T-helper 2 cell (primary cell): ENCODE results near the gene CYYR1.

Experiments used
- DNase-seq, 5 experiments: peaks; one replicate each; pipeline versions ENCODE4 v3.0.0 to v3.0.0-alpha.2; 2012 to 2022

The CYYR1 gene

DNA sequence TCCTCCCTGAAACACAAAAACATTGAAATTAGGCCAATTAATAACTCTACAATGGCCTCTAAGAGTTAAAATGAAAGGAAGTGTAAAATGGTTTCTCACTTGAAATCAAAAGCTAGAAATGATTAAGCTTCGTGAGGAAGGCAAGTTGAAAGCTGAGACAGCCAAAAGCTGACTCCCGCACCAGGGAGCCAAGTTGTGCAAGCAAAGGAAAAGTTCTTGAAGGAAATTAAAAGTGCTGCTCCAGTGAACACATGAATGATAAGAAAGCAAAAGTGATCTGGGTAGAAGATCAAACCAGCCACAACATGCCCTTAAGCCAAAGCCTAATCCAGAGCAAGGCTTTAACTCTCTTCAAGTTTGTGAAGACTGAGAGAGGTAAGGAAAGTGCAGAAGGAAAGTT lies 22.8 kb downstream of the CYYR1 start:
- no peak for DNase-seq

DNA sequence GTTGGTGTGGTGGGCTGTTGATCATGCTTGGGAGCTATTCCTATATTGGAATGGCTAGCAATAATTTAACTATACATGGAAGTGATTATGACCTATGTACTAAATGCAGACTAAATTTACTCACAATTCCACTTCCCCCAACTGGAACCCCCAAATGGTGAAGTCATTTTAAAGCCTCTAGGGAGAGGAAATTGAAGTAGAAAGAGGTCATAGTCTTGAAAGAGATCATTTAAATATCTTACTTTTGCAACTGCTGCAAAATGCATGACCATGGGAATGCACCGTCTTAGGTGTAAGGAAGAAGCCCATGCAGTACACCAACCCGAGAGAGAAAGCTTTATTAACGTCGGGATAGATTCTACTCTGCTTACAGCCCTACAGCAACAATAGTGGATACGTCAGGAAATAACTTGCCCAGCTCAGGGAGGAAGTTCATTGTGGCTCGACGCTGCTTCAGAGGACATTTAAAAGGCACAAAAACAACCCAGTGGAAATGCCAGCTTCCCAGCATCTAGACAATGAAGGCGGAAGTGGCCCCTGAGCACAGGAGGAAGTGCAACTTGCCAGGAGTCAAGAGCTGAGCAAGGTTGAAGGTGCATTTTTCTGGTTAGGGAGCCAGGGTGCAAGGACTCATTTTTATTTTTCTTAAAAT lies 26.5 kb downstream of the CYYR1 start:
- DNase-seq = no peak

DNA sequence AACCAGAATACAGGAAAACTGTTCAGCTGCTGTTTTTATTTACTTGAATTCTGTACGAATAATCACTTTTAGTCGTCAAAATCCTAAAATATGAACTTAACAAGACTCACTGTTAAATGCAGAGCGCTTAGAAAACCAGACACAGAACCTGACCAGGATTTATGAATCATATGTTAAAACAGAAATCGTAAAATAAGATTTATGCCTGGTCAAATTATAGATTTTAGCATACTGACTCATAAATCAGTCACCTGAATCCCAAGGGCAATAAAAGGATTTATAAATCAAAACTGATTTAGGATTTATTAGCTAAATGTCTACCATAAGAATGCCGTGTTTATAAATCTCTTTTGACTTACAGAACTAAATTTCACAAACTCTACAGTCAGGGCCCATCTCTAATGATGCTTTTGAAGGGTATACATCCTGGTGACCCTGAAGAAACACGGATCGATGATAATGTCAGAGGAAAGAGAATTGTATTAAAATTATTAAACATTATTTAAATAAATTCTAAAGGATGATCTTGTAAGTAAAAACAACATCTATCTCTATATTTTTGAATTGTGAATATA lies 28.8 kb downstream of the CYYR1 start:
- no peak for DNase-seq

DNA sequence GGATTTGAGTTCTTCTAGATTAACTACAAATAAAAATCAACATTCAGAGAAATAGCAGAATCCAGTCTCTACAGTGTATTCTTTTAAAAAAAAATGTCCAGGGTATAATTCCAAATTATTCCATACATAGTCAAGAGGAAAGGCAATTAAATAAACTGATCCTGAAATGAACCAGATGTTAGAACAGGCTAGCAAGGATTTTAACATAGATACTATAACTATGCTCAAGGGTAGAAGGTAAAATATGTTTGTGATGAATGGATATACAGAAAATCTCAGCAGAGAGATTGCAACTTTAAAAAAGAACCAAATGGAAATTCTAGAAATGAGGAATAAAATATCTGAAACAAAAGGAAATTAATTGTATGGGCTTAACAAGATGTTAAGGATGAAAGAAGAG lies 32.4 kb downstream of the CYYR1 start:
- no peak for DNase-seq

DNA sequence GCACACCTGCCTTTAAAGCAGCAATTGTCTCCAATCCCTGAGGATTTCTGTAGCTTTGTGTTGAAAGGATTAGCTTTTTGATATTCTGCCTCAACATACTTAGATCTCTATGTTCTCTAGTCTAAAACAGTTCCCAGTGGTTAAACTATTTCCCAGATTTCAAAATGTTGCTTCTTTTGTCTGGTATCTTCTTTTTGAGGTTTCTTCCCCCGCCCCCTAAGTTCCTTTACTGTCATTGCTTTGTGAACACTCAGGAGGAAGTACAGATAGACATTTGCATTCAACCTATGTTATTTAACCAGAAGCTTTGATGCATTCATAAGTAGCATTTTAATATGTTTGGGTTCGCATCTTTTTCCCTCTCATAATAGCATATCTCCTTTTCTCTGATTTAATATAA lies 33.5 kb downstream of the CYYR1 start:
- DNase-seq = no peak

DNA sequence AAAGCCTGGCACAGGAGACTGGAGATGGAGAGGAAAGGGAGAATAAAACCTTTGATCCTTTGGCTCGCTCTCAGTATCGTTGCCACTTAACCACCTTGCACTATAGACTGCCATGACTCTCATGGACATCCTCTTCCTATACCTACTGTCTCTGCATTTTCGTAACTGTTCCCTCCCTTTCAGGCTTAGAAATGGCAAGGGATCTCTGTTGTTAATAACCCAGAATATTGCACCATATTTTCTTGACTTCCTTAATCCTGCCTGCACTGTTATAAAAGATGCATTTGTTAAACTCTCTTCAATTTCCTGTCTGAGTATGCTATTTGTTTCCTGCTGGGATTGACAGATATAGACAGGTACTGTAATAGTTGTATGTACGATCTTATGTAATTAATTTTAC lies 38.6 kb downstream of the CYYR1 start:
- no peak for DNase-seq

DNA sequence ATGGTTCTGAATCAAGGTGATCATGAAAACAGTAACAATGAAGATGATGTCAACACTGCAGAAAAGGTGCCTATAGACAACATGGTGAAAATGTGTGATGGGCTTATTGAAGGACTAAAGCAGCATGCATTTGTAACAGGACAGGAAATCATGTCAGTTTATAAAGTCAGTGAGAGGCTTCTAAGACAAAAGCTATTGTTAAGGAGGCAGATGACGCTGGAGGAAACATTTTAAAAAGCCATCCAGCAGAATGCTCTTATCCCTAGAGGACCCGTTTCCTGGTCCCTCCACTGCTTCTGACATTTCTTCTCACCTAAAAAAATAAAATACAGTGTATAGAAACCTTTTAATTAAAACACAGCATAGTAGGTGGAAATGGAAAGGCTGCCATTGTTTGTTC lies 40.9 kb downstream of the CYYR1 start:
- DNase-seq = no peak

DNA sequence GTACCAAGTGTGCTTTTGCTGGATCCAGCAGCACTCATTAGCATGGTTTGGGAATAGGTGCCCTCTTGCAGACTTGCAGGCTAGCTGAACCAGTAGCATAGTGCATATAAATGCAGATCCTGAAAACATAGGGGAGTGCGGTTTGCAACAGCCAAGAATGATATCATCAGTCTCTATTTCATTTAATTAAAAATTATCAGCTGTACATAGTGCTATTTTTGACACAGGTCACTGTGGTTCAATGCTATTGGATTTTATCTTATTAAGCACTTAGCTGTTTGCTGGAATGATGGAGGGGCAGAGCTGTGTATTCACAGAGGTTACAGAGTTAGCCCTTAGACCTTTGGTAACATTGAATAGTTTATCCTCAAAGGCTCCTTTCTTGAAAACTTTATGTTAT lies 43.6 kb downstream of the CYYR1 start:
- DNase-seq = no peak

DNA sequence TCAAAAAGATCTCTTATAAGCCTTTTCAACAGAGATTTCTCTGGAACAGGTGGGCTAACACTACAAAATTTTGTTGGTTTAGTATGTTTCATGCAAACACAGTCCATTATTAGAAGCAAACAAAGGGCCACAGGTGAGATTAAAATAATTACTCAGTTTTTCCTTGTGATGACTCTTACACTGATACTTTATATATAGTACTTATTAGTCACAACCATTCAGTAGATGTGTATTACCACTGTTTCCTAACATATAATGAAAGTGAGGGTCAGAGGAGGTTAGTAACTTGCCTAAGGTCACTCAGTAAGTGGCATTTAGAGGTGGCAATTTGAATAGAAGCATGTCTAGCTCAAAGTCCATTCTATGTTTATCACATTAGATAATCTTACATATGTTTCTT lies 44.2 kb downstream of the CYYR1 start:
- DNase-seq = no peak

DNA sequence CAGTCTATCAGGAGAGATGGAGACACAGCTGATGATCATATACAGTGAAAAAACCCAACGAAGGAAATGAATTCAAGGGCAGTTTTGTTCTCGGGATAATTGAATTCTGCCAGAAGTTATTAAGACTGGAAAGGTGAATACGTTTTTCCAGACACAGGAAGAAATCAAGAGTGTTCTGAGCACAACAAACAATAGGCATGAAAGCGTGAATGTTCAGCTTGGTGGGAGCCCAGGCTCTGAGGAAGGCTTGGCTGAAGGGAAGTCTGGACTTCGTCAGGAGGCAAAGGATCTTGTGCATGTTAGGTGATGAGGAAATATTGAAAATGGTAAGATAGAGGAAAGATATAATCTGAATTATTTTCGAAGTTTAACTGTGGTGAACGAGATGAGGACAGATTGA lies 50.4 kb downstream of the CYYR1 start:
- DNase-seq = no peak

DNA sequence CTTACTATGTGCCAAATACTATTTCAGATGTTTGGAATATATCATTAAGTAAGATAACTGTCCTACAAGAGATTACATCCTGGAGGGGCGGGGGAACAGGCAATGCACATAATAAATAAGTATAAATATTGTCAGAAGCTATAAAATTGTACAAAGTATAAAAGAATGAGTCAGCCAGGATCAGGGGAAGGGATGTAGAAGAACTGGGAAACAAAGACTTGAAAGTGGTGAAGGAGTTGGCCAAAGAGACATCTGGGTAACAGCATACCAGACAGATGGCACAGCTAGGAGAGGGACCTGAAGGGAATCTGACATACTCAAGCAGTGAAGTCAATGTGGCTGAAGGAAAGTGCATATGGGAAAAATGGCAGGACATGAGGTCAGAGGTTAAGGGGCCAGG lies 53.9 kb downstream of the CYYR1 start:
- DNase-seq = no peak

DNA sequence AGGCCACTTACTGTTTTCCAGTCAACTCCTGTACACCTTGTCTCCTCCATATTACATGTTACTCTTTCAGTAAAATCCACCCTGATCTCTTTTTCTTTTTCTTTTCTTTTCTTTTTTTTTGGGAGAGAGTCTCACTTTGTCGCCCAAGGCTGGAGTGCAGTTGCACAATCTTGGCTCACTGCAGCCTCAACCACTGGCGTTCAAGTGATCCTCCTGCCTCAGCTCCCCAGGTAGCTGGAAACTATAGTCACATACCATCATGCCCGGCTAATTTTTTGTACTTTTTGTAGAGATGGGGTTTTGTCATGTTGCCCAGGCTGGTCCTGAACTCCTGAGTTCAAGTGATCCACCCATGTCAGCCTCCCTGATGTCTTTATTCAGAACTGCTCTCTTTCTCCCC lies 57.8 kb downstream of the CYYR1 start:
- DNase-seq = no peak

DNA sequence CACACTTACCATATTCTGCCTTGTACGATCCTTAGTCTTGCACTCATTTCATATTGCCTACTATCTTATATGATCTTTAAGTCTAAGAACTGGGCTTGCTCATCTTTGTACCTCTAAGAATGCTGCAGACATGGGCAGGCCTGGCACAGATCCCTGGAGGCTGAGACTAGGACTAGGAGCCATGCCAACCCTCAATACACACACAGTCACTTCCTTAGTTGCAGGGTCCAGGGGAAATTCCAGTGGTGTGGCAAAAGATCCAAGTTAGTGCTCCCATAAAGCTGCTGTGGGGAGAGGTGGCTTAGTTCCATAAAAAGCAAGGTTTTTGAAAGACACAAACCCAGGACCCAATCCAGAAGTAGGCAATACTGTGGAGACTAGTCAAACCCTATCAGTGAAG lies 59.9 kb downstream of the CYYR1 start:
- no peak for DNase-seq

DNA sequence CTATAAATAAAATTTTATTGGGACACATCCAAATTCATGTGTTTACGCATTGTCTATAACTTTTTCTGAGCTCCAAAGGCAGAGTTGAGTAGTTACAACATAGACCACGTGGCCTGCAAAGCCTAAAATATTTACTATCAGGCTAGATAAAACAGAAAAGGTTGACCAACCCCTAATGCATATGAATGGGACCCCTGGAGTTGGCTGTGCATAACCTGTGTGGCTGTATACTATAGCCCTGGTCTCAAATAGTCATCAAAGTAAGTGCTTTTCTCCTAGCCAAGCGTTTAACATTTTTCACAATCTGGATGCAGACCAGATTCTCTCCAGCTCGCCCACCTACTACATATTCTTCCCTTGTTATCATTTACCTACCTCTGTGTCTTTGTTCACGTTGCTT lies 60.4 kb downstream of the CYYR1 start:
- DNase-seq = no peak

DNA sequence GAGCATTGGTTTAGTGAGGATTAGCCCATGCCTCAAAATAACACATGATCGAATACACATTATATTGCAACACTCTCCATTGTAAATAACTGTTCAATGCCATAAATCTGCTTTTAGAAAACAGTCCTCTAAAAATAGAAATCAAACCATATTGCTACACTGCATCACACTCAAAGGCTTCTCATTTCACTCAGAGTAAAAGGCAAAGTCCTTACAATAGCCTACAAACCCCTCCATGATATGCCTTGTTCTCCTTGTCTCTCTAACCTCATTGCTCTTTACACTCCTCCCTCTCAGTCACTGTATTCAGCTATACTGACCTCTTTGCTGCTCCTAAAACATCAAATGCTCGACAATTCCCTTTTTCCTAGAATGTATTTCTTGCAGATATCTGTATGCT lies 64.2 kb downstream of the CYYR1 start:
- no peak for DNase-seq

DNA sequence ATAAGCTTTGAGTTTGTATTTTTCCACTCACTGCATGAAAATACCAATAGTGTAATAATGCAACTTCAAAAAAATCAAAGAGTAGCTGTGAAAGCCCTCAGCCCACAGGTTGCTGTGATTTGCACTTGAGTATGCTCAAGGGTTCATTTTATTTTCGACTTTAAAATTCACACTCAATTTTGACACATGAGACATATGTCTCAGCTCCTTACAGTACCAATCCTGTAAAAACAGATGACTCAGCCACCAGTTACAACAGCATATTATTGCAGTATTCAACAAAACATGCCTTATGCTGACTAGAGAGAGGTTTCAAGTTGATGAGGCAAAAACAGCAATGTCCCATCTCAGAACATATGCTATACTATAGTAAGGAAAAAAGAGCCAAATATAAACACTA lies 66.1 kb downstream of the CYYR1 start:
- peak in 1 of 5 experiments; percentile 8 for DNase-seq

DNA sequence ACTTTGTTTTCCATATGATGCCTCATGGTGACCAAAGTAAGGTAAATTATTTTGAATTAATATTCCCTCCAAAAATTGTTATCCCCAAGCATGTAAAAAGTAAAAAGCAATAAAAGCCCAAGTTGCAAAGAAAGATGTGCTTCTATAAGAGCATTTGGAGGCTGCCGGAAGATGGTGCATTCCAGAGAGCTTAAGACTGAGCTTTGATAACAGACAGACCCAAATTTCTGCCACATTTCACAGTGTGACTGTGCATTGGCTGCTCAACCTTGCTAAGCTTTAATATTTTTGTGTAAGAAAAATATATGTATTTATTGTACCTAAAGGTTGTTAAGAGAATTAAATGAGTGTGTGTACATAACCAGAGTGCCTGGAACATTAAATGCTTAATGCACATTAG lies 67.9 kb downstream of the CYYR1 start:
- DNase-seq = no peak

DNA sequence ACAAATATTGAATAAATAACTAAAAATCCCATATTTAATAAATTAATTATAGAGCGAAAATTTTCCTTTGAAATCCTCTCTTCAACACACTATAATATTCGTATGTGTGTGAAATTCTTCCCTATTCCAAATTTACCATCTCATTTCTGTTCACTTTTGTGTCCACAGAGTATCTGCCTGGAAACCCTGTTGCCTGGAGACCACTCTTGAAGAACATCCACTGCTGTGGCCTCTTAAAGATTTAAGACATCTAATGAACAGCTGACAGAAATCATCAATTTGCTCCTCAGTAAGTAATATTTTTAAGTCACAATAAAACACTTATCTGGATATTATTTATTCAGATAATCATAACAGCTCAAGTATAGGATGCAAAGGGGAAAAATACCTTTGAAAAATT lies 69.7 kb downstream of the CYYR1 start:
- DNase-seq = no peak

DNA sequence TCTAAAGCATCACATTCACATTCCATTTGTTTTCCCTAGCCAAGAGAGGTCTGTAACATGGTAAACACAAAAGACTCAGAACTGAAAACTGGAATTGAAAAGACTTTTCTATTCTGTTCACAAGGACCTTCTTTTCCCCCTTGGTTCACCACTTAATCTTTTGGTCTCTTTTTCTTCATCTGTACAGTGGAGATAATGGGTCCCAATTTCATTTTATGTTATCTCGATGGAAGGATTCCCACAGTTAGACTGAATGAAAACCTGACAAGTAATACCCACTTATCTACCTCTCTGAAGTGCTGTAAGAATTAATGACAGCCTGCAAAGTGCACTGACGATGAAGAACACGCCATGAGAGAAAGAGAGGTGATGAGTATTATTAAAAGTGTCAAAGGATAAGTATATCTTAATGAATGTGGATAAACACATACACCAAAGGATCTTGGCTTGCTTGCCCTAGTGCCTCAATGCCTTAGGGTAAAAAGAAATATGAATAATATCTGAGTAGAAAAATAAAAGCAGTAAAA lies 71.5 kb downstream of the CYYR1 start:
- DNase-seq = no peak

DNA sequence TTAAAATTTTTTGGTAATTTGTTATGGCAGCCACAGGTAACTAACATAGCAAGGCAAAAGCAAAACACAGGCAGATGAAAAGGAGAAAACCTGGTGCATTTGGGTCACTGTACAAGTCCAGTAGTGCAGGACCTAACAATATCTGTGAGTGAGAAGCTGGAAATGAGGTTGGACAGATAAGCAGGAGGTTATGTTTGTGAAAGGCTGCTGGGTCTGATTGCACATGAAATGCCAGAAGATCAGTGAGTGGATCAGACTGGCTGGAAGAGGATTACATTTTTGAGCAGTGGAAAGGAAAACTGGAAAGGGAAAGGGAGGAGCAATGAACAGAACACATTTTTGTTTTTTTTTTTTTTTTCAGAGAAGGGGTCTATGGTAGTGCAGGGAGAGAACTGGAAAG lies 73.6 kb downstream of the CYYR1 start:
- no peak for DNase-seq

DNA sequence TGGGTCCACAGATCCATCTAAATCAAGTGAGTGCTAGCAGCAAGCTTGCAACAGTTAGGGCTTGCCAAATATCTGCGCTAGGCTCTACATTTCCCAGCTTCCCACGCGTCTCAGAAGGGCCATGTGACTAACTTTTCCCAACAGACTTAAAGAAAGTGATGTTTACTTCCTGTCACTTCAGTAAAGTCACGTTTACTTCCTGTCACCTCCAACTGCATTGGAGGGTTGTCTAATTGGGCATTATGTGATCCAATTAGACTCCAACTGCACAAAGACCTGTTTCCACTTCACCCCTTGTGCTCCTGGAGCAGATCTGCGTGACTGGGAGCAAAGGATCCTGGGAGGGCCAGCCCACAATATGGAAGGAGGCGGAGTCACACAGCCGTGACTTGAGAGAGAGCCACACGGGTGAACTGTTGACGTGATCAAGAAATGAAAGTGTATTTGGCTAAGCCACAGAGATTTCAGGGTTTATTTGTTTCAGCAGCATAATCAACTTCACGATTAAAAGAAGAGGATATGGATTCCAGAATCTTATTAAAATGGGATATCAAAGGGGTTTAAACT lies 77.7 kb downstream of the CYYR1 start:
- no peak for DNase-seq

DNA sequence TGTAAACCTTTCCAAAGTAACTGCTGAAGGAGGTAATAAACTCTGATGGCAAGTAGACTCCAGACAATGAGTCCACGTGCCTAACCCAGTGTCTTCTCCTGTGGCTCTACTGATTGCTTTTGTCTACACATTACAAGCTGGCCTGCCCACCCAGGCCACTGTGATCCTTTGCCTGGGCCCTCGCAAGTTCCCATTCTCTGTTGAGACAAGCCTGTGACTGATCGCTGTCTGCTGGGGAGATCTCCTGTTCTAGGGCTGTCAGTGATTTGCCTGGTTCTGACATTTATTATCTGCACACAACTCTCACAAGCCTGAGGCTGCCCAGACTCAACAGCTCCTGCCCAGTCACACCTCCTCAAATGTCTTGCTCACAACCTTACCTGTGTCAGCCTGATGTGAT lies 81.4 kb downstream of the CYYR1 start:
- DNase-seq = no peak

DNA sequence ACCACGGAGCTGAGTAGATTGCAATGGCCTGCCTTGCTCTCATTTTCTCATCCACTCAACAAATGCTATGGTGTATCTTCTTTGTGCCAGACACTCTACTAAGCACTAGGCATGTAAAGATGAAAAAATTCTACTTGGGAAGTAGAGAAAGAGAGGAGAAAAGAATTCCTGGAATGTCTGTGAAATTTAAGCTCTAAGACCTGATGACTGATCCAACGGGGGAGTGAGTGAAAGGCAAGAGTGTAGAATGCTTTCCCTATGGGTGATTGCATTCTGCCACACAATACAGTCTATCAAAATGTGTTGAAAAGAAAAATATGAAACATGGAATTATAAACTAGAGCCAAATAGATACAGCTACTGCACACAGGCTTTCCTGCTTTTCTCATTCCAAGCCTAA lies 82.3 kb downstream of the CYYR1 start:
- DNase-seq = no peak

DNA sequence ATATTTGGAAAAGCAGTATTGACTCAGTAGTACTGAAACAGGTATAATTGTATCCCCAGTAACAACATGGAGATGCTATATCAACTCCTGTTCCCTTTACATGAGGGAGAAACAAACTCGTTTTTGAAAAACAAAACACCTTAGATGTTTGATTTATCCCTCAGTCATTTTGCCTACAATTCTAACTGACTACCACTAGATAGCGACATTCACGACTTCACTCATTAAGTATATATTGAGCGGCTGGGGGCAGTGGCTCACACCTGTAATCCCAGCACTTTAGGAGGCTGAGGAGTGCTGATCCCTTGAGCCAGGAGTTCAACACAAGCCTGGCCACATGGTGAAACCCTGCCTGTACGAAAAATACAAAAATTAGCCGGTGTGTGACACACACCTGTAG lies 83.3 kb downstream of the CYYR1 start:
- no peak for DNase-seq

DNA sequence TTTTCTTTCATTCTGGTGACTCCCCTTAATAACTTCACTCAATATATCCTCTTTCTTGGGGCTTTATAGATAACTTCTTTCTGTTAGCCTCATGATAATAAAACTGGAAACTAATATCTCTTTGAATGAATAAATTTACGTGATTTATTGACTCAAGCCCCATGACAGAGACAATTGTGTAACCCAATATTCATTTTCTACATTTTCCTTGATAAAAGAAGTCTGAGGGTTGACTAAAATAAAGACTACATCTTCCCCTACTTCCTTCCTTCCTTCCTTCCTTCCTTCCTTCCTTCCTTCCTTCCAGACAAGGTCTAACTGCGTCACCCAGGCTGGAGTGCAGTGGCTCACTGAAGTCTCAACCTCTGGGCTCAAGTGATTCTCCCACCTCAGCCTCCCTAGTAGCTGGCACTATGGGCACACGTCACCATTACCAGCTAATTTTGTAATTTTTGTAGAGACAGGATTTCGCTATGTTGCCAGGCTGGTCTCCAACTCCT lies 85.1 kb downstream of the CYYR1 start:
- no peak for DNase-seq
